ENCODE data around the gene CD207. TPM values are rescaled to one million over a fixed set of nuclear protein-coding genes. Genes with fewer than 3 reads are reported as not detected.
"Not testable (repeated sequence)": the region's sequence is repeated elsewhere in the genome, so short reads cannot be mapped to it uniquely, and the experiment has no call there.

CD207 gene
- total RNA-seq, 1 donor from 2014 or later, result 0.16 TPM

DNA sequence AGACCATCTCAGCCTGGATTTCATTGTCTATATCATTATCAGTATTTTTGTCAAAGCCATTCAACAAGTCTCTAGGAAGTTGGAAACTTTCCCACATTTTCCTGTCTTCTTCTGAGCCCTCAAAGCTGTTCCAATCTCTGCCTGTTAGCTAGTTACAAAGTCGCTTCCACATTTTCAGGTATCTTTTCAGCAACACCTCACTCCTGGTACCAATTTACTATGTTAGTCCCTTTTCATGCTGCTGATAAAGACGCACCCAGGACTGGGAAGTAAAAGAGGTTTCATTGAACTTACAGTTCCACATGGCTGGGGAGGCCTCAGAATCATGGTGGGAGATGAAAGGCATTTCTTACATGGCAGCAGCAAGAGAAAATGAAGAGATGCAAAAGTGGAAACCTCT lies 35.9 kb downstream of the CD207 start:
- intact Hi-C loops (cut with DNase I), result no loop called here
- no peak for DNase-seq (ENCODE audit: low spot score)

DNA sequence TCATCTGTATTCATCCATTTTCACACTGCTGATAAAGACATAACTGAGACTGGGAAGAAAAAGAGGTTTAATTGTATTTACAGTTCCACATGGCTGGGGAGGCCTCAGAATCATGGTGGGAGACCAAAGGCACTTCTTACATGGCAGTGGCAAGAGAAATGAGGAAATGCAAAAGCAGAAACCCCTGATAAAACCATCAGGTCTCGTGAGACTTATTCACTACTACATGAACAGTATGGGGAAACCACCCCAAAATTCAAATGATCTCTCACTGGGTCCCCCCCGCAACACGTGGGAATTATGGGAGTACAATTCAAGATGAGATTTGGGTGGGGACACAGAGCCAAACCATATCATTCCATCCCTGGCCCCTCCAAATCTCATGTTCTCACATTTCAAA lies 37.6 kb downstream of the CD207 start:
- intact Hi-C loops (cut with DNase I); DNase-seq (ENCODE audit: low spot score): not testable (repeated sequence)

DNA sequence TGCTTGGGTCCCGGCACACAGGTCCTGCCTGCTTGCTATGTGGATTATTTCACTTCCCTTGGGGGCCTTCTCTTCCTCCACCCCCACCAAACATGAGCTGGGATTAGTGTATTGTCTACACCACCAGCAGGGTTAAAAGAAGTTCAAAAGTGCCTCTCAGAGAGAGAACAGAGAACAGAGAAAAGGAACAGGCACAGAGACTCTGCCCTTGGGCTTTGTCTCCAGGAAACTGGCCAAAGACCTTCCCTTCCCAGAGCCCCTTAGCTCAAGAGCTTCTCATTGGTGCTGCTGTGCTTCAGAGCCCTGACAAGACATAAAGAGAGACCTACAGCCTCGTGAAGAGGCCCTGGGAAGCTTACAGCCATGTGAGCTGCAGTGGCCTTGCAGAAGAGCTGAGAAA lies 38.1 kb downstream of the CD207 start:
- no peak for DNase-seq (ENCODE audit: low spot score)
- intact Hi-C loops (cut with DNase I), result no loop called here

DNA sequence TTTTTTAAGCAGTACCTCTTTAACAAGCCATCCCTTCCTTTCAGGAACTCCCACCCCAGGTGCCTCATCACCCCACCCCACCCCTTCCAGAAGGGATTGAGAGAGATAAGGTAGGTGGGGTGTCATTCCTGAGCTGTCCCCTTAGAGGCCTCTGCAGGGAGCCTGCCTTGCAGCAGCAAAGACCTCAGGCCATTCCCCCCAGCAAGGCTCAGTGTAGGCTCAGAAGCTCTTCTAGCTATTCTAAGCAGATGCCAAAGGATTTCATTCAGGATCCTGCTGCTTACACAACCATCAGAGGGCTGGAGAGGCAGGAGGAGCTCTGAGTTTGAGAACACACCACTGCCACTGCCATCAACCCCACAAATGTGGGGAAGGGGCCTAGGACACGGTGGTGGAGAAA lies 39.4 kb downstream of the CD207 start:
- no peak for DNase-seq (ENCODE audit: low spot score)
- intact Hi-C loops (cut with DNase I), result no loop called here

DNA sequence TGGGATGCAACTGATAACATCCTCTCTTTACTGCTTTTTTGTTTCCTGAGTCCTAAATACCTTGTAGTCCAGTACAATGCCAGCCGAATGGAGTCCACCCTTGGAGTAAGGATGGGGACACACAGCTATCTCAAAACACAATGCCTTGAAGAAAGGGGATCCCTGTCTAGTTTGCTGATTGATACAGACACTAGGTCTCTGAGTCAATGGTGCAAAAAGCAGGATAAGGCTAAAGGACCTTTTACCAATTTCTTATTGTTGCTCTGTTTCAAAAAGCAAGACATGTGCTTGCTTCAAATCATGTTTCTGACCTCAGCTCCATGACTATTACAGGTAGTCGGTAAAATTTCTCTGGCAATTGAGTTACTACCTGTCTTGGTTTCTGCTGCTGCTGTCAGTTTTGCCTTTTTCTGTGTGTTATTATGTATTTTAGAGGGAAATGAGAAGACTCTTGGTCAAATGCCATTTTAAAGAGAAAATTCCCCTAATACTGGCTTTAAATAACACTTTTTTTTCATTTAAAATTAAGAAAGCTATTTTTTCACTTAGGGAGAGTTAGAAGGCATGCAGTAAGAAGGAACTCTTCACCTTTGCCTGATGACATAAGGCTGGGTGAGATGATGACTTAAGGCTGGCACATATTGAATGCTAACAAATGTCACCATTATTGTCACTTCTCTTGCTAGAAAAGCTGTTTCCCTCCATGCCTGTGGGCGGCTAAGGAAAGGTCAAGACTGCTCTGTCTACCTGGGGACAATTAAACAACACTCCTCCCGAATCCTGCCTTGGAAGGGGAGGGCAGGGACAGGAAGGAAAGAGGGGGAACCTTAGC lies 40.2 kb downstream of the CD207 start:
- intact Hi-C loops (cut with DNase I), result no loop called here
- no peak for DNase-seq (ENCODE audit: low spot score)

DNA sequence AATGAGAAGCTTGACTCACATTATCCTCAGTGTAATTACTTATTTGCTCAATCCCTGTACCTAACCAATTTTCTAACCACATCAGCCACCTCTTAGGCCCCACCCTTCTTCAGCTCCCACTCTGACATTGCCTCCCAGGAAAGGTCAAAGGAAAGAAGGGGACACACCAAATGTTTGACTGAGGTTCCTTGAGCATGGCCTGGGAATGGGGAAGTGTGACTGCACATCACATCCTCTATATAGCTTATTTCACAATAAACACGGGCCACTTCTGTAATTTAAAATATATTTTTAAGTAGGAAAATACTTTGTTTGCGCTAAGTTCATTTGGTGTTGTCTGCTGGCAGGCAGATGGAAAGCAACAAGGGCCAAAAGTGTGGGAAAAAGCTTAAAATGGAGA lies 42.2 kb downstream of the CD207 start:
- no peak for DNase-seq (ENCODE audit: low spot score)
- intact Hi-C loops (cut with DNase I), result loop anchor here (5.0 kb wide), 1 partner anchor 154 kb away; no protein-coding TSS in a partner anchor

DNA sequence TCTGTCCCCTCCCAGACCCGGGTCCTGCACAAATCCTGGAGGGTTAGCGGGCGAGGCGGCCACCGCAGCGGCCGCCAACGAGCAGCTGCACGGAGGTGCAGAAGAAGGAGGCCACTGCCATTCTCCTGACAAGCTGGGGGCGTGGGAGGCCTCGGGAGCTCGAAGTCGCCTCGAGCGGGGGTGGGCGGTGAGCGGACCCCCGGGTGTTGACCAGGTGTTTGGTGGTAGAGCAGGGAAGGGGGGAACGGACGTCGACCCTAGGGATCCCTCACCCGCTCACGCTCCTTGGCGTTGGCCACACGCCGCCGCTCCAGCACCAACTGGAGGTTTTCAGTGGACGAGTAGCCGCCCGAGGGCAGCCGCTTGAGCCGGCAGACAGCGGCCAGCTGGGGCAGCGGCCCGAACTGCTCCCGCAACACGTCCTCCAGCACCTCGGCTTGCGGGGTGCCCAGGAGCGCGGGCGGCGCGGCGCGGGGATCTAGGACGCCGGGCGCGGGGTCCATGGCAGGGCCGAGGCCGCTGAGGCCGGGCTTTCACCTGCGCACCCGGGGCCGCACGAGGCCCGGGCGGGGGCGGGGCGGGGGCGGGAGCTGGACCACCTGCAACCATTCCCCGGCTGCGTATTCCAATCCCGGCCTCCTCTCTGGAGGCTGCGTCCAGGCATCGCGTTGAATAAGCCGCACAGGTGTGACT lies 45.3 kb downstream of the CD207 start, which contains the start of gene FIGLA:
TSS of gene FIGLA (minus strand) at position 508 of the 693 bp plus-strand sequence. CDS start at position 503, 5 bp downstream.
- intact Hi-C loops (cut with DNase I), result loop anchor here (5.0 kb wide), 1 partner anchor 157 kb away; no protein-coding TSS in a partner anchor
- DNase-seq (ENCODE audit: low spot score), result no peak

DNA sequence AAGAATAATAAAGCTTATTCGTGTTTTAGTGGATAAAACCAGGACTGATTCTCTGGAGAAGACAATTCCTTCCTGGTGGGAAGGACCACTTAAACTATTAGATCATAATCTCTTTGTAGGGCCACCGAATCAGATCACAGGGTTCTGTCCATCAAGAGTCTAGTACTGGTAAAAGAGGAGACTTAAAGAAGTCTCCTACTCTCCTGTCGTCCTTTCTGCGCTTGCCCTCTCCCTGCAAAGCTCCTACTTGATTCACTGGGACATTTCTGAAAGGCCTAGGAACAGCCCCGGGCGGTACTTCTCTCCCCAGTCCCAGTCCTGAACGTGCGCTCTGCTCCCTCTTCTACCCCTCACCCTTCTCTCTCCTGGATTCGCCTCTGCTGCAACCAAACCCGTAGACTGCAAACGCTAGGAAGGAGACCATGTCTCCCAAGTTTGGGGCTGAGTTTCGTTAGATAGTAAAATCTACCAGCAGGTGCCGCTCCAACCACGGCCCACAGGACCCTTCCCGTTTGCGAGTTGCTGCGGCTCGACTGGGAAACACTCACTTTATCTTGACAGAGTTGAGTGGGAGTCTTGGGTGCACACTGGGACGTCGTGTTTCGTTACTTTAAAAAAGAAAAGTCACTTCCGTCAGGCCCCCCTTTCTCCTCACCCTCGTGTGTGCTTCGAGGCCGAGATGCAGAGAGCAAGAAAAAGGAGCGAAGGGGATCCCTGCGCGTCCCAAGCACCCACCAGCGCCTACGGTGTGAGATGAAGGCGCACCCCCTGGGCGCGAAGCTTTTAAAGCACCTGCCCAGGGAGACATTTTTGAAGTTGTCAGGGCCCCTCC lies 46.1 kb downstream of the CD207 start:
- intact Hi-C loops (cut with DNase I), result loop anchor here (5.0 to 10.0 kb wide), 3 partner anchors 132 to 158 kb away; no protein-coding TSS in a partner anchor
- no peak for DNase-seq (ENCODE audit: low spot score)

DNA sequence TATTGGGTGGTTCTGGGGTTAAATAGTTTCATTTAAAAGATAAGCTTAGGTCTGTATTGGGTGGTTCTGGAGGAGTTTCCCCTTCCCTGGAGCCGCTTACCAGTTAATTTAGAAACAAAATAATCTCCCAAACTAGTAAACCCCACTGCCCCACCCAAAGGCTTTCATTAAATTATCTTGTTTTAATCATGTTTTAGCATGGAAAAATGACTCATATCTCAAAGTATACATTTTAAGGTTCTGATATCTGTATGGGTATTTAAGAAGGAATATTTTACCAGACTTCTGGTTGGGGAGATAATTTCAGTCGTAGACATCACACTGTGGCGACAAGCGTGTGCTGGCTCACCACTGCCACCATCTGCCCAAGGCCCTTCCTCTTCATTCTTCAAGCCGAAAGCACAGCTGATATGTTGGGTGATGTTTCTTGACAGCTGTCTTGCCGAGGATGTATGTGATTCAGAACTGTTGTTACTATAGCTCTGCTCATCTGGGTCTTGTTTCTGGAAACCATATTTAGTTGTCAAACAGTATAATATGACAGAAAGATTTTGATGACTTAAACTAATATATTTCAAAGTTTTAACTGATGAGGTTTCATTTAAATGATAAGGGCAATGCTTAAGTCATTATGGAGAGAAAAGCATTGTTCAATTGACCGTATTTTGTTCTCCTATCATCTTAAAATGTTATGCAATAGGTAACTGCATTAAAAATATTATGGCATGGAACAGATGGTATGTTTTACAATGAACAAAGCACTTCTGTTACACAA lies 50.3 kb downstream of the CD207 start:
- no peak for DNase-seq (ENCODE audit: low spot score)
- intact Hi-C loops (cut with DNase I), result loop anchor here (5.0 to 10.0 kb wide), 2 partner anchors 128 to 139 kb away; no protein-coding TSS in a partner anchor

DNA sequence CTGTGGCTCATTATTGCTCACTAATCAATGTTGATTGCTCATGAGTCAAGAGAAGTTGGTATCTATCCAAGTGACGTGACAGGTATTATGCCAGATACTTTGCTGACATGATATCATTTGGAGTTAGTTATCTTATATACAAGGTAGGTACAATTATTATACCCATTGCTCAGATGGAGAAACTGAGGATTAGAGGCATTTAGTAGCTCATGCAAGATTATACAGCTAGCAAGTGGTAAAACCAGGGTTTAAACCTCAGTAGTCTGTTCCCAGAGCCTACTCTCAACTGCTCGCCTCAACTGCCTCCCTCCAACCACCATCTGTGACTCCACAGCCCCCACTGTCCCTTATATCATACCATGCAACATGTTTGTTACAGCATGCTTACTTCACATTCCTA lies 51.3 kb downstream of the CD207 start:
- intact Hi-C loops (cut with DNase I), result loop anchor here (10.0 kb wide), 1 partner anchor 140 kb away; no protein-coding TSS in a partner anchor

More for the DNA sequence above, 51.3 kb downstream of the CD207 start:
- no peak for DNase-seq (ENCODE audit: low spot score)

Other genes with a start within 250 kb of the CD207 start
- 1.6 TPM for gene ADD2, start 67.6 kb downstream of the CD207 start, total RNA-seq
- gene FIGLA, start 45.2 kb downstream of the CD207 start, total RNA-seq, result not detected
- gene CLEC4F, start 15.2 kb downstream of the CD207 start, total RNA-seq, result 0.13 TPM
- gene VAX2, start 64.8 kb upstream of the CD207 start, total RNA-seq, result 0.27 TPM
- 0.43 TPM for gene ATP6V1B1, start 100.1 kb upstream of the CD207 start, total RNA-seq
- gene ANKRD53, start 142.8 kb upstream of the CD207 start, total RNA-seq, result 0.38 TPM
- gene TEX261, start 159.1 kb upstream of the CD207 start, total RNA-seq, result 46.1 TPM
- gene NAGK, start 232.8 kb upstream of the CD207 start, total RNA-seq, result 45.0 TPM